Measurements from ENCODE around the gene CUL7. TPM values are rescaled to one million over a fixed set of nuclear protein-coding genes. Genes with fewer than 3 reads are reported as not detected.

CUL7 gene
- total RNA-seq, 1 donor from 2014 or later: 58.9 TPM

- peak overlapping the region; percentile 22 for H3K27ac Mint-ChIP-seq
- H3K4me1 Mint-ChIP-seq (ENCODE audit: low read depth): peaks cover 12% of the 10 kb centered on the region
- no peaks in the 10 kb centered on the region for H3K9me3 Mint-ChIP-seq (ENCODE audit: low read depth)
- no peak overlapping the region for H3K4me3 Mint-ChIP-seq (ENCODE audit: low read depth)
- H3K27me3 Mint-ChIP-seq: no peaks in the 10 kb centered on the region
- H3K36me3 Mint-ChIP-seq (ENCODE audit: insufficient read depth): peaks cover 6% of the 10 kb centered on the region
- no peak for TF ChIP-seq CTCF (IDR thresholded peaks at IDR 0.05; ENCODE audit: unreplicated experiment)
- no peak for DNase-seq (ENCODE audit: low spot score, unreplicated experiment)
These were observed 34.5 kb downstream of the CUL7 start for GRCh38 chr6:43019152-43019551.

- no peak for TF ChIP-seq CTCF (IDR thresholded peaks at IDR 0.05; ENCODE audit: unreplicated experiment)
- DNase-seq (ENCODE audit: low spot score, unreplicated experiment): no peak
- H3K4me3 Mint-ChIP-seq (ENCODE audit: low read depth): no peak overlapping the region
- no peaks in the 10 kb centered on the region for H3K27me3 Mint-ChIP-seq
- peaks cover 6% of the 10 kb centered on the region for H3K36me3 Mint-ChIP-seq (ENCODE audit: insufficient read depth)
- peaks cover 30% of the 10 kb centered on the region for H3K4me1 Mint-ChIP-seq (ENCODE audit: low read depth)
- peak overlapping the region; percentile 64 for H3K27ac Mint-ChIP-seq
- H3K9me3 Mint-ChIP-seq (ENCODE audit: low read depth): no peaks in the 10 kb centered on the region
These were observed 36.7 kb downstream of the CUL7 start for GRCh38 chr6:43016943-43017334.

GRCh38 chr6:43016176-43016942 is 37.3 kb downstream of the CUL7 start:
- Mint-ChIP-seq H3K36me3 (ENCODE audit: insufficient read depth) (peaks cover 10% of the 10 kb centered on the region), H3K4me3 (ENCODE audit: low read depth) (peak overlapping the region; percentile 57), H3K27me3 (no peaks in the 10 kb centered on the region), H3K4me1 (ENCODE audit: low read depth) (peaks cover 30% of the 10 kb centered on the region), H3K27ac (peak overlapping the region; percentile 62), H3K9me3 (ENCODE audit: low read depth) (no peaks in the 10 kb centered on the region)
- DNase-seq (ENCODE audit: low spot score, unreplicated experiment): no peak
- TF ChIP-seq CTCF (IDR thresholded peaks at IDR 0.05; ENCODE audit: unreplicated experiment): no peak

- Mint-ChIP-seq H3K27ac (peak overlapping the region; percentile 92), H3K36me3 (ENCODE audit: insufficient read depth) (peaks cover 13% of the 10 kb centered on the region), H3K4me1 (ENCODE audit: low read depth) (peaks cover 30% of the 10 kb centered on the region), H3K9me3 (ENCODE audit: low read depth) (no peaks in the 10 kb centered on the region), H3K27me3 (no peaks in the 10 kb centered on the region), H3K4me3 (ENCODE audit: low read depth) (peak overlapping the region; percentile 93)
- TF ChIP-seq CTCF (IDR thresholded peaks at IDR 0.05; ENCODE audit: unreplicated experiment): no peak
- no peak for DNase-seq (ENCODE audit: low spot score, unreplicated experiment)
These were observed 39.2 kb downstream of the CUL7 start for GRCh38 chr6:43014434-43014909.

- peak within 1 kb of the TSS; percentile 93 for H3K4me3 Mint-ChIP-seq (ENCODE audit: low read depth)
- H3K9me3 Mint-ChIP-seq (ENCODE audit: low read depth): no peaks in the 10 kb centered on the region
- H3K4me1 Mint-ChIP-seq (ENCODE audit: low read depth): peaks cover 30% of the 10 kb centered on the region
- H3K36me3 Mint-ChIP-seq (ENCODE audit: insufficient read depth): peaks cover 13% of the 10 kb centered on the region
- peak; percentile 98 for DNase-seq (ENCODE audit: low spot score, unreplicated experiment)
- no peaks in the 10 kb centered on the region for H3K27me3 Mint-ChIP-seq
- no peak for TF ChIP-seq CTCF (IDR thresholded peaks at IDR 0.05; ENCODE audit: unreplicated experiment)
- peak within 1 kb of the TSS; percentile 92 for H3K27ac Mint-ChIP-seq
These were observed 39.7 kb downstream of the CUL7 start, which contains the start of the genes KLHDC3 and MEA1 for GRCh38 chr6:43013843-43014433. KLHDC3 (plus strand) TSS chr6:43014249; CDS start chr6:43017193, 2,944 bp downstream. MEA1 (minus strand) TSS chr6:43013946; CDS start chr6:43013813, 133 bp downstream.
